Body of pancreas (tissue), 4 donors: Measurements from ENCODE around the gene ART1. TPM values are rescaled to one million over a fixed set of nuclear protein-coding genes. Genes with fewer than 3 reads are reported as not detected.
"Not testable (repeated sequence)": the region's sequence is repeated elsewhere in the genome, so short reads cannot be mapped to it uniquely, and the experiment has no call there.

Experiments used
- ATAC-seq: fragments of 150-250 bp; one replicate; pipeline ENCODE4 v1.9.1; 2016
- DNase-seq, 4 donors: peaks; one replicate each; pipeline ENCODE4 v3.0.0-alpha.2; 2019
- H3K27ac ChIP-seq, 4 donors: fragments of 200-600 bp; sonication (generic); 1 replicate in 3 of 4; 2 replicates in 1 of 4; pipeline versions ENCODE4 v1.5.1 to v1.6.1; 2016 to 2019; ENCODE audit warnings: mild to moderate bottlenecking in 1 of 4, mixed read lengths in 1 of 4, moderate library complexity in 1 of 4
- H3K27me3 ChIP-seq, 2 donors: fragments of 200-600 bp; sonication (generic); one replicate each; pipeline ENCODE4 v1.6.0; 2016; ENCODE audit warnings: mild to moderate bottlenecking in 1 of 2
- H3K36me3 ChIP-seq, 2 donors: fragments of 200-600 bp; sonication (generic); replicated peaks in 1 of 2; 2 replicates each; pipeline ENCODE4 v1.5.1; 2016; ENCODE audit warnings: low read depth in 2 of 2; ENCODE audit not compliant: insufficient read depth in 1 of 2
- H3K4me1 ChIP-seq: fragments of 200-600 bp; sonication (generic); one replicate; pipeline ENCODE4 v1.6.0; 2016
- H3K4me3 ChIP-seq, 2 donors: fragments of 200-600 bp; sonication (generic); 1 replicate in 1 of 2; 2 replicates in 1 of 2; pipeline ENCODE4 v1.5.1; 2016 to 2019
- H3K9me3 ChIP-seq, 3 donors: fragments of 200-600 bp; sonication (generic); 1 replicate in 2 of 3; 2 replicates in 1 of 3; pipeline ENCODE4 v1.5.1; 2016
- CTCF ChIP-seq, 7 experiments: fragments of 450-650 bp in 4 of 7; fragments of 200-600 bp in 3 of 7; sonication (generic) in 3 of 7; IDR thresholded peaks; one replicate each; pipeline ENCODE4 v1.5.1; 2016 to 2019; ENCODE audit warnings: antibody characterized with exemption in 7 of 7
- POLR2A ChIP-seq, 3 donors: fragments of 450-650 bp; IDR thresholded peaks; one replicate each; pipeline ENCODE4 v1.6.1; 2016; ENCODE audit warnings: antibody characterized with exemption in 3 of 3, mild to moderate bottlenecking in 2 of 3
- WGBS, 2 donors: methylation state at CpG; one replicate each; pipeline ENCODE4 v1.1.5; 2017; 5-methylcytosine and 5-hydroxymethylcytosine counted together
- intact Hi-C: fragments of 100-400 bp; cut with DNase I; formaldehyde crosslinking; loops from one replicate; pipeline ENCODE4 v1.15.1; 2023
- total RNA-seq, 2 donors: library from RNA; depleted of rRNA; stranded (reverse); fragments of >200 nt; gene quantifications; one replicate each; pipeline ENCODE4 v1.1.0, GENCODE V29; 2016

The ART1 gene
- total RNA-seq, 2 donors from 2014 or later: not detected

DNA sequence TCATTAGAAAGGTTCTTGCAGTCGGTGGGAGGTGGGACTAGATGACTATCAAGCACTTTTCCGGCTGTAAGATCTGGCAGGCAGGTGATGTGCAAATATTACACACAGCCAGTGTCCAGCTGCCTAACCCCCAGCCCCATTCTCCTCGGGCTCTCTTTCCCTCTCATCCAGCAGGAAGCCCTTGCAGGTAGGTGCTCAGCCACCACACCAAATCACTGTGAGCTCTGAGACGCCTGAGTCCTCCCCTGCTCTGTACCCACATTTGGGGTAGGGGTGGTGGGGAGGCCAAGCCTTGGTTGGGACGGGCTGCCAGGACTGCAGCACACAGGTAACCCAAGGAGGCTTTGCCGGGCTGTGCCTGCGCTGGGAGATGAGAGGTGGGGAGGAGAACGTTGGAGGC is 3.7 kb upstream of the ART1 start:
- Histone ChIP-seq H3K4me3 (no peak overlapping the region), H3K27me3 (no peaks in the 10 kb centered on the region), H3K36me3 (no peaks in the 10 kb centered on the region), H3K27ac (no peak overlapping the region), H3K4me1 (peaks cover 18% of the 10 kb centered on the region), H3K9me3 (no peaks in the 10 kb centered on the region)
- no peak for DNase-seq
- TF ChIP-seq CTCF (IDR thresholded peaks at IDR 0.05) (no peak), POLR2A (IDR thresholded peaks at IDR 0.05) (no peak)
- 58 to 61% methylated on average over 7 to 8 of the region's 8 CpGs for WGBS, 2 donors
- ATAC-seq: no peak
- intact Hi-C loops: no loop called here

DNA sequence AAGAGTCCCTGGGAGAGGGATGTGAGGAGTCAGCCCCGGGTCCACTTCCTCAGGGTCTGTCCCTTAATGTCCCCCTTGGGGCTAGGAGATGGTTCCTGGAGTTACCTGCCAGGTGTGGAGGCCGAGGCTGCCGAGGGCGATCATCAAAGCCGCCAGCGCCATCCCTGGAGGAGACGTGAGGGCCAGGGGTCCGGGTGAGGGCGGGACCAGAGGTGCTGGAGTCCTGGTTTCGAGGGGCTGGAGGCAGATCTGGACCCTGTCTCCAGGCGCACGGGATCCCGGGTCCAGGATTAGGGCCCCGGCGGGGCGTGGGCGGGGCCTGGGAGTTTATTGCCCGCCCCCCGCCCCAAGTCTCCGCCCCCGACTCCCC is 3.2 kb upstream of the ART1 start, which contains the start of gene ART5:
ART5 (minus strand) TSS at position 292 of the 370 bp plus-strand sequence; CDS start at position 162, 130 bp downstream.
- no peaks in the 10 kb centered on the region for H3K36me3 ChIP-seq
- no peaks in the 10 kb centered on the region for H3K9me3 ChIP-seq
- DNase-seq (no peak), ATAC-seq (peak; percentile 8)
- WGBS, 2 donors: 16 to 31% methylated on average over 8 to 21 of the region's 21 CpGs
- peaks cover 18% of the 10 kb centered on the region for H3K4me1 ChIP-seq
- no peaks in the 10 kb centered on the region for H3K27me3 ChIP-seq
- H3K27ac ChIP-seq: peak within 1 kb of the TSS in 1 of 4 donors; percentile 2
- TF ChIP-seq POLR2A (IDR thresholded peaks at IDR 0.05) (no peak), CTCF (IDR thresholded peaks at IDR 0.05) (no peak)
- H3K4me3 ChIP-seq: peak within 1 kb of the TSS; percentile 4 to 35
- intact Hi-C loops: no loop called here

- H3K4me1 ChIP-seq: peaks cover 18% of the 10 kb centered on the region
- DNase-seq (peak; percentile 70 to 89 (median 84)), ATAC-seq (peak; percentile 90)
- H3K27me3 ChIP-seq: no peaks in the 10 kb centered on the region
- peak overlapping the region in 1 of 4 donors; percentile 2 for H3K27ac ChIP-seq
- intact Hi-C loops: no loop called here
- no peaks in the 10 kb centered on the region for H3K36me3 ChIP-seq
- peak overlapping the region; percentile 4 to 35 for H3K4me3 ChIP-seq
- H3K9me3 ChIP-seq: no peaks in the 10 kb centered on the region
- 0 to 1% methylated on average over 4 to 24 of the region's 55 CpGs for WGBS, 2 donors
- TF ChIP-seq POLR2A (IDR thresholded peaks at IDR 0.05) (peak in 1 of 3 donors; percentile 34), CTCF (IDR thresholded peaks at IDR 0.05) (no peak)
Measured at GRCh38 chr11:3642071-3642951, 2.6 kb upstream of the ART1 start.

- not testable (repeated sequence) for ATAC-seq
Measured at GRCh38 chr11:3643102-3643546, 1.8 kb upstream of the ART1 start.

GRCh38 chr11:3645552-3645951 is 624 bp downstream of the ART1 start:
- Histone ChIP-seq H3K4me1 (peaks cover 18% of the 10 kb centered on the region), H3K4me3 (no peak overlapping the region), H3K27ac (no peak overlapping the region), H3K27me3 (no peaks in the 10 kb centered on the region), H3K9me3 (no peaks in the 10 kb centered on the region), H3K36me3 (no peaks in the 10 kb centered on the region)
- TF ChIP-seq POLR2A (IDR thresholded peaks at IDR 0.05): no peak
- no peak for TF ChIP-seq CTCF (IDR thresholded peaks at IDR 0.05)
- WGBS, 2 donors: 77 to 78% methylated on average over 6 to 7 of the region's 7 CpGs
- DNase-seq (no peak), ATAC-seq (no peak)
- intact Hi-C loops: no loop called here

More at GRCh38 chr11:3643102-3643546, 1.8 kb upstream of the ART1 start:
- H3K4me1 ChIP-seq: peaks cover 18% of the 10 kb centered on the region
- DNase-seq, H3K27ac ChIP-seq, H3K9me3 ChIP-seq, H3K27me3 ChIP-seq, H3K4me3 ChIP-seq, H3K36me3 ChIP-seq, intact Hi-C loops: not testable (repeated sequence)
- WGBS, 2 donors: 44 to 58% methylated on average over 11 of the region's 11 CpGs

DNA sequence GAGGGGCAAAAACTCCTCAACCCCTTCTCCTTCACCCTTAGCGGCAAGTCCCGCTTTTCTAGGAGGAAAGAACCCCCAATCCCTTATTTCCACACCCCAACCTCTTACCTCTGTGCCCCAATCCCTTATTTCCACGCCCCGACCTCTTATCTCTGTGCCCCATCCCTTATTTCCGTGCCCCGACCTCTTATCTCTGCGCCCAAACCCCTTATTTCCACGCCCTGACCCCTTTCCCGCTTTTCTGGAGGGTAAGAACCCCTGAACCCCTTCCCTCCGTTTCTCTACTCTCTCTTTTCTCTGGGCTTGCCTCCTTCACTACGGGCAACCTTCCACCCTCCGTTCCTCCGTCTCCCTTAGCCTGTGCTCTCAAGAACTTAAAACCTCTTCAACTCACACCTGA is 3.9 kb downstream of the ART1 start:
- H3K9me3 ChIP-seq, DNase-seq, ATAC-seq, H3K4me1 ChIP-seq, H3K4me3 ChIP-seq, intact Hi-C loops, H3K27me3 ChIP-seq, H3K27ac ChIP-seq, H3K36me3 ChIP-seq: not testable (repeated sequence)
- WGBS, 2 donors: 61 to 72% methylated on average over 13 of the region's 13 CpGs

DNA sequence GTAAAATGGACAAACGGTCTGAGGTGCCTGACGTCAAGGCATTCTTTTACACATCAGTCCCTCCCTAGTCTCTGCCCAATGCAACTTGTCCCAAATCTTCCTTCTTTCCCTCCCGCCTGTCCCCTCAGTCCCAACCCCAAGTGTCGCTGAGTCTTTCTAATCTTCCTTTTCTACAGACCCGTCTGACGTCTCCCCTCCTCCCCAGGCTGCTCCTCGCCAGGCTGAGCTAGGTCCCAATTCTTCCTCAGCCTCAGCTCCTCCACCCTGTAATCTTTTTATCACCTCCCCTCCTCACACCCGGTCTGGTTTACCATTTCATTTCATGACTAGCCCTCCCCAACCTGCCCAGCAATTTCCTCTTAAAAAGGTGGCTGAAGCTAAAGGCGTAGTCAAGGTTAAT is 4.4 kb downstream of the ART1 start:
- H3K27ac ChIP-seq, DNase-seq, H3K36me3 ChIP-seq, H3K4me3 ChIP-seq, H3K9me3 ChIP-seq, ATAC-seq, H3K4me1 ChIP-seq, intact Hi-C loops, H3K27me3 ChIP-seq: not testable (repeated sequence)
- WGBS, 2 donors: 43 to 45% methylated on average over 9 of the region's 9 CpGs

- H3K4me1 ChIP-seq, ATAC-seq, H3K27ac ChIP-seq, intact Hi-C loops, H3K36me3 ChIP-seq, H3K4me3 ChIP-seq, DNase-seq, H3K9me3 ChIP-seq, H3K27me3 ChIP-seq: not testable (repeated sequence)
- WGBS, 2 donors: 73 to 92% methylated on average over 3 of the region's 3 CpGs
Measured at GRCh38 chr11:3652514-3652913, 7.6 kb downstream of the ART1 start.
